IMR-90 (cell line): ENCODE results near the gene DHDDS. TPM values are rescaled to one million over a fixed set of nuclear protein-coding genes. Genes with fewer than 3 reads are reported as not detected.

Experiments
- ATAC-seq: fragments of 200-7000 bp; cut with Tn5 transposase; 2 replicates; pipeline ENCODE4 v1.9.1; 2020; ENCODE audit warnings: low read depth, mild to moderate bottlenecking, moderate library complexity
- BruUV-seq: library from RNA; stranded (reverse); fragments of 400-500 nt; replicated peaks from 2 replicates; lab custom pipeline; 2021; lab: Mats Ljungman, UMichigan
- CTCF ChIA-PET: fragments of 300-600 bp; formaldehyde crosslinking; extraction: SDS; loops from one replicate; lab custom pipeline; 2021; ENCODE audit warnings: antibody characterized with exemption; lab: Yijun Ruan, JAX
- POLR2A ChIA-PET: fragments of 300-600 bp; sonication (Branson Sonifier 250); formaldehyde crosslinking; loops from one replicate; lab custom pipeline; 2022; ENCODE audit warnings: antibody characterized with exemption; ENCODE audit not compliant: unreplicated experiment; lab: Charles Lee
- DNase-seq: peaks from one replicate; pipeline ENCODE4 v3.0.0; 2013
- H2AFZ ChIP-seq: replicated peaks from 2 replicates; pipeline ENCODE3; 2013; ENCODE audit warnings: low read length, mild to moderate bottlenecking; ENCODE audit not compliant: poor library complexity
- H2AK5ac ChIP-seq: 2 replicates; pipeline ENCODE4 v1.6.1; 2013; ENCODE audit warnings: low read depth, low read length, inconsistent platforms
- H2AK9ac ChIP-seq: replicated peaks from 2 replicates; pipeline ENCODE3; 2013; ENCODE audit warnings: mild to moderate bottlenecking, low read depth, low read length, moderate library complexity; ENCODE audit not compliant: poor library complexity
- H2BK120ac ChIP-seq: 2 replicates; pipeline ENCODE4 v1.6.1; 2013; ENCODE audit warnings: low read depth, low read length, inconsistent platforms
- H2BK15ac ChIP-seq: 3 replicates; pipeline ENCODE4 v1.6.1; 2013; ENCODE audit warnings: low read depth, low read length, inconsistent platforms
- H2BK20ac ChIP-seq: 2 replicates; pipeline ENCODE4 v1.6.1; 2013; ENCODE audit warnings: low read depth, mild to moderate bottlenecking, inconsistent platforms, low read length, moderate library complexity
- H2BK5ac ChIP-seq: 2 replicates; pipeline ENCODE4 v1.6.1; 2013; ENCODE audit warnings: mild to moderate bottlenecking, low read depth, low read length, inconsistent platforms; ENCODE audit not compliant: poor library complexity, severe bottlenecking
- H3K14ac ChIP-seq: replicated peaks from 2 replicates; pipeline ENCODE4 v1.6.1; 2013; ENCODE audit warnings: low read depth, low read length, inconsistent platforms
- H3K18ac ChIP-seq: 2 replicates; pipeline ENCODE4 v1.6.1; 2013; ENCODE audit warnings: low read depth, low read length, control low read depth
- H3K23ac ChIP-seq: 2 replicates; pipeline ENCODE4 v1.6.1; 2013; ENCODE audit warnings: low read depth, low read length, inconsistent platforms
- H3K27ac ChIP-seq: 2 replicates; pipeline ENCODE4 v1.5.1; 2013; ENCODE audit warnings: mild to moderate bottlenecking, control low read depth, low read length; ENCODE audit not compliant: insufficient read depth
- H3K27me3 ChIP-seq: 2 replicates; pipeline ENCODE4 v1.6.1; 2013; ENCODE audit warnings: low read length; ENCODE audit not compliant: control insufficient read depth, insufficient read depth
- H3K36me3 ChIP-seq: 2 replicates; pipeline ENCODE4 v1.6.1; 2013; ENCODE audit warnings: low read length, mixed read lengths; ENCODE audit not compliant: control insufficient read depth, insufficient read depth
- H3K4ac ChIP-seq: 2 replicates; pipeline ENCODE4 v1.6.1; 2013; ENCODE audit warnings: low read depth, low read length, inconsistent platforms
- H3K4me1 ChIP-seq: 2 replicates; pipeline ENCODE4 v1.6.1; 2013; ENCODE audit warnings: low read length, mixed read lengths; ENCODE audit not compliant: control insufficient read depth, insufficient read depth
- H3K4me2 ChIP-seq: 2 replicates; pipeline ENCODE4 v1.6.1; 2013; ENCODE audit warnings: low read depth, mild to moderate bottlenecking, control low read depth, low read length, moderate library complexity
- H3K4me3 ChIP-seq: 2 replicates; pipeline ENCODE4 v1.5.1; 2013; ENCODE audit warnings: low read depth, mild to moderate bottlenecking, control low read depth, low read length, moderate library complexity; ENCODE audit not compliant: insufficient read depth
- H3K56ac ChIP-seq: 2 replicates; pipeline ENCODE4 v1.6.1; 2013; ENCODE audit warnings: low read length, inconsistent platforms; ENCODE audit not compliant: insufficient read depth; ENCODE audit errors: extremely low read depth
- H3K79me1 ChIP-seq, 2 experiments: 2 replicates each; pipeline ENCODE4 v1.6.1; 2013; ENCODE audit warnings: low read length in 2 of 2, inconsistent platforms in 1 of 2, low read depth in 1 of 2
- H3K9ac ChIP-seq: 2 replicates; pipeline ENCODE4 v1.6.1; 2013; ENCODE audit warnings: low read depth, low read length, control low read depth
- H3K9me1 ChIP-seq: 2 replicates; pipeline ENCODE4 v1.6.1; 2013; ENCODE audit warnings: low read length, inconsistent platforms; ENCODE audit not compliant: insufficient read depth
- H3K9me3 ChIP-seq: 2 replicates; pipeline ENCODE4 v1.6.1; 2013; ENCODE audit warnings: low read length; ENCODE audit not compliant: control insufficient read depth, insufficient read depth
- H4K20me1 ChIP-seq: 2 replicates; pipeline ENCODE4 v1.6.1; 2013; ENCODE audit warnings: low read length, inconsistent platforms; ENCODE audit not compliant: insufficient read depth
- H4K5ac ChIP-seq: 2 replicates; pipeline ENCODE4 v1.6.1; 2013; ENCODE audit warnings: mild to moderate bottlenecking, low read depth, low read length, control low read depth
- H4K8ac ChIP-seq, 2 experiments: 2 replicates each; pipeline ENCODE4 v1.6.1; 2013; ENCODE audit warnings: low read depth in 2 of 2, low read length in 2 of 2, control low read depth in 1 of 2, inconsistent platforms in 1 of 2
- H4K91ac ChIP-seq: 2 replicates; pipeline ENCODE4 v1.6.1; 2013; ENCODE audit warnings: low read depth, low read length, inconsistent platforms; ENCODE audit not compliant: insufficient read depth
- BHLHE40 ChIP-seq: fragments of 150-350 bp; IDR thresholded peaks from 2 replicates; pipeline ENCODE4 v1.6.1; 2016; ENCODE audit warnings: mild to moderate bottlenecking, low read depth, low read length
- MXI1 ChIP-seq: IDR thresholded peaks from 2 replicates; pipeline ENCODE4 v1.6.1; 2012; ENCODE audit warnings: low read depth, mild to moderate bottlenecking, low read length, moderate library complexity, borderline replicate concordance
- RAD21 ChIP-seq: IDR thresholded peaks from 2 replicates; pipeline ENCODE4 v1.6.1; 2012; ENCODE audit warnings: low read length, improper control_type of control experiment
- RCOR1 ChIP-seq: IDR thresholded peaks from 2 replicates; pipeline ENCODE4 v1.6.1; 2012; ENCODE audit warnings: mild to moderate bottlenecking, low read length, improper control_type of control experiment; ENCODE audit not compliant: insufficient replicate concordance
- WGBS, 2 experiments: methylation state at CpG; one replicate each; pipeline versions ENCODE4 v1.1.5 to v1.1.7; 2013; ENCODE audit warnings: missing lambda C conversion rate in 2 of 2; ENCODE audit not compliant: insufficient read length in 1 of 2; ENCODE audit errors: extremely low coverage in 2 of 2; 5-methylcytosine and 5-hydroxymethylcytosine counted together
- dilution Hi-C: fragments of 300-500 bp; cut with HindIII; formaldehyde crosslinking; loops from one replicate; pipeline ENCODE4 v1.14.3; 2018; ENCODE audit warnings: low sequenced_read_pairs; ENCODE audit not compliant: unreplicated experiment
- in situ Hi-C: fragments of 300-500 bp; cut with MboI; formaldehyde crosslinking; loops from 3 replicates; pipeline ENCODE4 v1.14.3; 2019; ENCODE audit warnings: low sequenced_read_pairs, inconsistent platforms, mixed read lengths
- intact Hi-C: fragments of 100-400 bp; cut with micrococcal nuclease; formaldehyde crosslinking; loops from 2 replicates; pipeline ENCODE4 v1.10.0; 2022
- polyA plus RNA-seq, 3 experiments: library from polyadenylated mRNA; depleted of rRNA; stranded (reverse); fragments of >200 nt; gene quantifications; 2 replicates each; pipeline ENCODE4 v1.2.3, GENCODE V29; 2012; ENCODE audit warnings: low replicate concordance in 1 of 3
- total RNA-seq: library from RNA; depleted of rRNA; stranded (reverse); fragments of >200 nt; gene quantifications from 2 replicates; pipeline ENCODE4 v1.2.3, GENCODE V29; 2012
- TF ChIP-seq, protein P1 (sequence below): fragments of 150-350 bp; IDR thresholded peaks from 2 replicates; pipeline ENCODE4 v1.6.1; 2017; ENCODE audit warnings: mild to moderate bottlenecking, antibody characterized with exemption, low read length, low read depth
- TF ChIP-seq, protein P2 (sequence below): fragments of 150-350 bp; IDR thresholded peaks from 2 replicates; pipeline ENCODE4 v1.6.1; 2016; ENCODE audit warnings: low read depth, mild to moderate bottlenecking, low read length, moderate library complexity, borderline replicate concordance

DHDDS gene
- total and polyA plus RNA-seq, 2 of the 4 experiments (the other 2 are of a cell fraction), result 49.3 to 67.7 TPM

DNA sequence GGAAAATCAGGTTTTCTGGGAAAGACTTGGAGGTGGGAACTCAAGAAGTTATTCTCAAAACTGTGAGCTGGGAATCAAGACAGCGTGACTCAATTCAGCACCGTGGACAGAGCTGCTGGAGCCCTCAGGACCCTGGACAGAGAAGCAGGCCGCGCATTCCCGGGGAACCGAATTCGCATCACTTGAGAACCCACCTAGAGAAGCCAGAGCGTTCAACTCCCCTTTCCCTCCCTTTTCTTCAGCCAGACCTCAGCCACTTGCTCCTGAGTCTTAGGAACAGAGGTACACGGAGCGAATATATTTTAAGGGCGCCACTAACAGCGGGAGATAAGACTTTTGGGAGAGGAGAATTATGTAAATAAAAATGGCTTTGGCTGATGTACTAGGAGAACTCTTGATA is 23.5 kb upstream of the DHDDS start:
- 0 out of 2 replicates have a peak, but pooled peaks cover 2% of the 10 kb centered on the region for H3K9me1 ChIP-seq
- in situ Hi-C loops, result no loop called here
- no peak overlapping the region for H3K4me2 ChIP-seq
- no peak overlapping the region for H3K23ac ChIP-seq
- ChIA-PET POLR2A (no interaction called here), CTCF (interaction anchor here (1.4 kb wide), 1 partner anchor 8 kb away, joined by 4 read pairs; no protein-coding TSS in a partner anchor)
- H4K8ac ChIP-seq, result no peak overlapping the region
- DNase-seq (peak; percentile 71), ATAC-seq (peak; percentile 91)
- H3K4me1 ChIP-seq, result no peaks in the 10 kb centered on the region; the same call in 1 of the 2 replicates
- H2BK20ac ChIP-seq, result no peak overlapping the region
- 0% methylated on average over 1 of the region's 12 CpGs; no CpG with 5 or more reads in 1 of the 2 experiments for WGBS, 2 experiments
- H3K79me1 ChIP-seq, result no peaks in the 10 kb centered on the region
- no peak overlapping the region for H4K5ac ChIP-seq
- no peak overlapping the region for H2BK5ac ChIP-seq
- no peak overlapping the region for H3K14ac ChIP-seq
- H3K9ac ChIP-seq, result no peak overlapping the region
- H4K91ac ChIP-seq, result no peak overlapping the region
- no peaks in the 10 kb centered on the region; the same call in 1 of the 2 replicates for H4K20me1 ChIP-seq
- H3K4me3 ChIP-seq, result no peak overlapping the region
- no peak overlapping the region for H3K56ac ChIP-seq
- peak overlapping the region; percentile 17 for H2AK9ac ChIP-seq
- H3K27me3 ChIP-seq, result peaks cover 45% of the 10 kb centered on the region
- no peak overlapping the region for H2AFZ ChIP-seq
- intact Hi-C loops, result no loop called here
- H2AK5ac ChIP-seq, result no peak overlapping the region
- H3K27ac ChIP-seq, result no peak overlapping the region
- no peak overlapping the region for H2BK120ac ChIP-seq
- TF ChIP-seq MXI1, result peak; percentile 100
- TF ChIP-seq, protein P1, sequence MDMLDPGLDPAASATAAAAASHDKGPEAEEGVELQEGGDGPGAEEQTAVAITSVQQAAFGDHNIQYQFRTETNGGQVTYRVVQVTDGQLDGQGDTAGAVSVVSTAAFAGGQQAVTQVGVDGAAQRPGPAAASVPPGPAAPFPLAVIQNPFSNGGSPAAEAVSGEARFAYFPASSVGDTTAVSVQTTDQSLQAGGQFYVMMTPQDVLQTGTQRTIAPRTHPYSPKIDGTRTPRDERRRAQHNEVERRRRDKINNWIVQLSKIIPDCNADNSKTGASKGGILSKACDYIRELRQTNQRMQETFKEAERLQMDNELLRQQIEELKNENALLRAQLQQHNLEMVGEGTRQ, result no peak
- 0 out of 2 replicates have a peak, but pooled peaks have one; percentile 10 for TF ChIP-seq BHLHE40
- no peak for TF ChIP-seq RAD21
- peak; percentile 100 for TF ChIP-seq RCOR1
- TF ChIP-seq, protein P2, sequence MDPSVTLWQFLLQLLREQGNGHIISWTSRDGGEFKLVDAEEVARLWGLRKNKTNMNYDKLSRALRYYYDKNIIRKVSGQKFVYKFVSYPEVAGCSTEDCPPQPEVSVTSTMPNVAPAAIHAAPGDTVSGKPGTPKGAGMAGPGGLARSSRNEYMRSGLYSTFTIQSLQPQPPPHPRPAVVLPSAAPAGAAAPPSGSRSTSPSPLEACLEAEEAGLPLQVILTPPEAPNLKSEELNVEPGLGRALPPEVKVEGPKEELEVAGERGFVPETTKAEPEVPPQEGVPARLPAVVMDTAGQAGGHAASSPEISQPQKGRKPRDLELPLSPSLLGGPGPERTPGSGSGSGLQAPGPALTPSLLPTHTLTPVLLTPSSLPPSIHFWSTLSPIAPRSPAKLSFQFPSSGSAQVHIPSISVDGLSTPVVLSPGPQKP, result no peak
- H3K9me3 ChIP-seq, result 0 out of 2 replicates have a peak, but pooled peaks cover 2% of the 10 kb centered on the region
- BruUV-seq, result no TSS peak
- no peak overlapping the region for H2BK15ac ChIP-seq
- dilution Hi-C loops, result no loop called here
- no peaks in the 10 kb centered on the region for H3K36me3 ChIP-seq
- H3K4ac ChIP-seq, result no peak overlapping the region
- H3K18ac ChIP-seq, result no peak overlapping the region
